ENCODE data around the gene ADCY4. TPM values are rescaled to one million over a fixed set of nuclear protein-coding genes. Genes with fewer than 3 reads are reported as not detected.

ADCY4 gene
- total and polyA plus RNA-seq, 2 of the 8 experiments (the other 6 are each of a cell fraction or from before 2014, with no cell fraction given): 0.27 to 0.35 TPM

DNA sequence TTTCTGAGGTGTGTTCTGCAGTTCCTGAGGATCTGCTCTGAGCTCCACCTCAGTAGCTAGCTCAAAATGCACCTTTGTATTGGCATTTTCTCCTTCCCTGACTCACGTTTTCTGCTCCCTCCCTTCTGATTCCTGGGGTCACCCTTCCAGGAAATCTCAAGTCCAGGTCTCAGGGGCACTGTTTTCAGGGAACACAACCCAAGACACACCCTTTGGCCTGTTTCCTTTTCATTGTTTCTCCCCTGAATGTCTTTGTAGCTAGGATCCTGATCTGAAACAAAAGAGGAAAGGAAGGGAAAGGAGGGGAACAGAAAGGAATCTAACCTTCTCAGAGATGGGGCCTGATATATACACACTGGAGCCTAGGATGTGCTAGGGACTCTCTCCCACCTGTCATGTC lies 12.3 kb upstream of the ADCY4 start:
- no peak for DNase-seq (ENCODE audit: low read depth in 1 of 2, low spot score in 2 of 2)
- FAIRE-seq: no peak
- 42% methylated on average over 1 of the region's 1 CpG; no CpG with 5 or more reads in 1 of the 2 experiments for WGBS, 2 experiments (ENCODE audit: extremely low coverage in 1 of 2, insufficient coverage in 1 of 2, insufficient read length in 1 of 2, insufficient replicate concordance in 2 of 2, low coverage in 1 of 2, low lambda C conversion rate in 2 of 2, missing lambda C conversion rate in 1 of 2)
- TF ChIP-seq, protein P1, sequence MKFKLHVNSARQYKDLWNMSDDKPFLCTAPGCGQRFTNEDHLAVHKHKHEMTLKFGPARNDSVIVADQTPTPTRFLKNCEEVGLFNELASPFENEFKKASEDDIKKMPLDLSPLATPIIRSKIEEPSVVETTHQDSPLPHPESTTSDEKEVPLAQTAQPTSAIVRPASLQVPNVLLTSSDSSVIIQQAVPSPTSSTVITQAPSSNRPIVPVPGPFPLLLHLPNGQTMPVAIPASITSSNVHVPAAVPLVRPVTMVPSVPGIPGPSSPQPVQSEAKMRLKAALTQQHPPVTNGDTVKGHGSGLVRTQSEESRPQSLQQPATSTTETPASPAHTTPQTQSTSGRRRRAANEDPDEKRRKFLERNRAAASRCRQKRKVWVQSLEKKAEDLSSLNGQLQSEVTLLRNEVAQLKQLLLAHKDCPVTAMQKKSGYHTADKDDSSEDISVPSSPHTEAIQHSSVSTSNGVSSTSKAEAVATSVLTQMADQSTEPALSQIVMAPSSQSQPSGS (IDR thresholded peaks at IDR 0.05; ENCODE audit: low read length): no peak
- TF ChIP-seq EGR1 (IDR thresholded peaks at IDR 0.05; ENCODE audit: borderline replicate concordance, low read depth, low read length) (no peak), RXRA (IDR thresholded peaks at IDR 0.05; ENCODE audit: insufficient read depth, low read depth, low read length) (no peak), KDM5A (IDR thresholded peaks at IDR 0.05; ENCODE audit: low read length) (no peak), NANOG (IDR thresholded peaks at IDR 0.05; ENCODE audit: insufficient read depth, low read depth, low read length, poor library complexity, severe bottlenecking) (no peak), BCL11A (IDR thresholded peaks at IDR 0.05; ENCODE audit: low read depth in 2 of 2, low read length in 2 of 2) (no peak), POLR2AphosphoS5 (IDR thresholded peaks at IDR 0.05; ENCODE audit: low read depth, low read length) (no peak), SIN3A (conservative IDR thresholded peaks at IDR 0.05 in 1 of 2, IDR thresholded peaks at IDR 0.05 in 1 of 2; ENCODE audit: low read depth in 1 of 2, low read length in 2 of 2) (no peak), POLR2A (IDR thresholded peaks at IDR 0.05; ENCODE audit: control extremely low read depth in 1 of 2, low read depth in 2 of 2, low read length in 2 of 2) (no peak), SIX5 (IDR thresholded peaks at IDR 0.05; ENCODE audit: low read depth, low read length) (no peak), KDM1A (IDR thresholded peaks at IDR 0.05; ENCODE audit: borderline replicate concordance, low read length) (no peak)
- TF ChIP-seq, protein P2, sequence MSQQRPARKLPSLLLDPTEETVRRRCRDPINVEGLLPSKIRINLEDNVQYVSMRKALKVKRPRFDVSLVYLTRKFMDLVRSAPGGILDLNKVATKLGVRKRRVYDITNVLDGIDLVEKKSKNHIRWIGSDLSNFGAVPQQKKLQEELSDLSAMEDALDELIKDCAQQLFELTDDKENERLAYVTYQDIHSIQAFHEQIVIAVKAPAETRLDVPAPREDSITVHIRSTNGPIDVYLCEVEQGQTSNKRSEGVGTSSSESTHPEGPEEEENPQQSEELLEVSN (IDR thresholded peaks at IDR 0.05): no peak

More for the DNA sequence above, 12.3 kb upstream of the ADCY4 start:
- POLR2A ChIA-PET (ENCODE audit: partially characterized antibody): interaction anchor here (0.7 kb wide), 1 partner anchor 17 kb away, joined by 3 read pairs; no protein-coding TSS in a partner anchor
- Histone ChIP-seq H3K18ac (ENCODE audit: extremely low read depth, low read length) (no peak overlapping the region), H3K9me3 (ENCODE audit: insufficient read depth in 2 of 2, low read depth in 1 of 2, low read length in 1 of 2) (no peaks in the 10 kb centered on the region), H4K5ac (ENCODE audit: insufficient read length, low read depth, low read length) (no peak overlapping the region), H3K14ac (ENCODE audit: insufficient read length) (no peak overlapping the region), H3K27me3 (replicated peaks in 1 of 4; ENCODE audit: control insufficient read depth in 3 of 4, extremely low read depth in 1 of 4, insufficient read depth in 3 of 4, low read length in 3 of 4) (peaks cover 0 to 11% (median 8%) of the 10 kb centered on the region in 4 experiments; a peak in 6 of 7 replicates), H3K56ac (replicated peaks; ENCODE audit: insufficient read length, low read depth, low read length) (no peak overlapping the region), H2BK120ac (replicated peaks; ENCODE audit: low read depth, low read length) (no peak overlapping the region), H3K23me2 (ENCODE audit: low read depth, low read length) (0 out of 2 replicates have a peak, but pooled peaks cover 2% of the 10 kb centered on the region), H2BK20ac (ENCODE audit: low read length) (no peak overlapping the region), H2BK15ac (ENCODE audit: low read length) (no peak overlapping the region), H3K79me1 (ENCODE audit: low read depth, low read length) (no peaks in the 10 kb centered on the region), H4K91ac (replicated peaks; ENCODE audit: insufficient read length, low read length) (no peak overlapping the region), H3K4me3 (ENCODE audit: extremely low read depth in 1 of 4, insufficient read depth in 2 of 4, low read depth in 3 of 4, low read length in 4 of 4) (no peak overlapping the region), H3K36me3 (ENCODE audit: control insufficient read depth in 2 of 4, insufficient read depth in 4 of 4, low read length in 3 of 4) (no peaks in the 10 kb centered on the region), H3K4ac (replicated peaks; ENCODE audit: insufficient read length, low read depth, low read length) (no peak overlapping the region), H3K27ac (ENCODE audit: low read depth, low read length) (no peak overlapping the region), H3K9ac (replicated peaks in 1 of 4; ENCODE audit: extremely low read depth in 1 of 4, low read depth in 3 of 4, low read length in 3 of 4) (no peak overlapping the region), H2AK5ac (ENCODE audit: low read depth, low read length) (no peak overlapping the region), H3K4me1 (replicated peaks in 1 of 4; ENCODE audit: control insufficient read depth in 3 of 4, insufficient read depth in 4 of 4, low read length in 3 of 4) (no peaks in the 10 kb centered on the region), H2BK12ac (ENCODE audit: low read depth, low read length) (no peak overlapping the region), H4K20me1 (replicated peaks in 1 of 2; ENCODE audit: control insufficient read depth in 1 of 2, insufficient read depth in 2 of 2, low read length in 2 of 2) (peaks cover 0 to 2% of the 10 kb centered on the region in 2 experiments), H2AFZ (ENCODE audit: low read length) (no peak overlapping the region), H3K4me2 (ENCODE audit: insufficient read depth in 1 of 2, low read depth in 2 of 2, low read length in 2 of 2) (no peak overlapping the region), H3K23ac (ENCODE audit: insufficient read length) (no peak overlapping the region), H3K79me2 (ENCODE audit: control insufficient read depth in 1 of 2, insufficient read depth in 2 of 2, low read length in 2 of 2) (no peaks in the 10 kb centered on the region), H2BK5ac (ENCODE audit: low read depth, low read length) (no peak overlapping the region), H4K8ac (ENCODE audit: extremely low read depth, insufficient read depth, low read length) (no peak overlapping the region)
- CTCF ChIA-PET (ENCODE audit: partially characterized antibody): interaction anchor here (0.6 to 4.4 kb wide), 12 partner anchors 12 to 142 kb away, joined by 3 to 33 read pairs (median 4); partner anchors contain the start of genes ADCY4, CIDEB and TSSK4
